ENCODE results near the gene ZNF628. TPM values are rescaled to one million over a fixed set of nuclear protein-coding genes. Genes with fewer than 3 reads are reported as not detected.

Gene ZNF628
- total RNA-seq, 1 donor from 2014 or later: 19.0 TPM

DNA sequence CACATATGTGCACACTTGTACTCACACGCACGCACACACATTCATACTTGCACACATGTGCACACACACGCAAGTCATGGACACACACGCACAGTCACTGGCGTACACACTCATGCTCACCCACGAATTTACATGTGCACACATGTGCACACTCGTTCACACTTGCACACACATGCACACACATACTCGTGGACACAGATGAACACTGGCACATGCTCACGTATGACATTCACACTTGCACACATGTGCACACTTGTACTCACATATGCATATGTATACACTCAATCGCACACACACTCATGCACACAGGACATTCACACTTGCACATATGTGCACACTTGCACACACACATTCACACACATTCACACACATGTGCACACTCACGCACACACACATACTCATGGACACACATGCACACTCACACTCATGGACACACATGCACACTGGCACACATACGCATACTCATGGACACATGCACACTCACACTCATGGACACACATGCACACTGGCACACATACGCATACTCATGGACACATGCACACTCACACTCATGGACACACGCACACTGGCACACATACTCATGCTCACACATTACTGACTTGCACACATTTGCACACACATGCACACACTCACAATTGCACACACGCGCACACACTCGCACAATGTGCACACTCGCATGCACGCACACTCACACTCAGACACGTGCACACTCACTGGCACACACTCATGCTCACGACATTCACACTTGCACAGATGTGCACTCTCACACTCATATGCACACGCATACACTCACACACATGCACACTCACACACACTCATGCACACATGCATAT is 51.0 kb downstream of the ZNF628 start:
- Mint-ChIP-seq H3K4me3 (no peak overlapping the region), H3K4me1 (peaks cover 5% of the 10 kb centered on the region), H3K36me3 (no peaks in the 10 kb centered on the region), H3K9me3 (no peaks in the 10 kb centered on the region), H3K27ac (no peak overlapping the region), H3K27me3 (ENCODE audit: low read depth) (peaks cover 8% of the 10 kb centered on the region)
- TF ChIP-seq, protein P1, sequence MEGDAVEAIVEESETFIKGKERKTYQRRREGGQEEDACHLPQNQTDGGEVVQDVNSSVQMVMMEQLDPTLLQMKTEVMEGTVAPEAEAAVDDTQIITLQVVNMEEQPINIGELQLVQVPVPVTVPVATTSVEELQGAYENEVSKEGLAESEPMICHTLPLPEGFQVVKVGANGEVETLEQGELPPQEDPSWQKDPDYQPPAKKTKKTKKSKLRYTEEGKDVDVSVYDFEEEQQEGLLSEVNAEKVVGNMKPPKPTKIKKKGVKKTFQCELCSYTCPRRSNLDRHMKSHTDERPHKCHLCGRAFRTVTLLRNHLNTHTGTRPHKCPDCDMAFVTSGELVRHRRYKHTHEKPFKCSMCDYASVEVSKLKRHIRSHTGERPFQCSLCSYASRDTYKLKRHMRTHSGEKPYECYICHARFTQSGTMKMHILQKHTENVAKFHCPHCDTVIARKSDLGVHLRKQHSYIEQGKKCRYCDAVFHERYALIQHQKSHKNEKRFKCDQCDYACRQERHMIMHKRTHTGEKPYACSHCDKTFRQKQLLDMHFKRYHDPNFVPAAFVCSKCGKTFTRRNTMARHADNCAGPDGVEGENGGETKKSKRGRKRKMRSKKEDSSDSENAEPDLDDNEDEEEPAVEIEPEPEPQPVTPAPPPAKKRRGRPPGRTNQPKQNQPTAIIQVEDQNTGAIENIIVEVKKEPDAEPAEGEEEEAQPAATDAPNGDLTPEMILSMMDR (IDR thresholded peaks at IDR 0.05; ENCODE audit: unreplicated experiment): no peak
- no peak for DNase-seq (ENCODE audit: low spot score in 2 of 2, unreplicated experiment in 2 of 2)

DNA sequence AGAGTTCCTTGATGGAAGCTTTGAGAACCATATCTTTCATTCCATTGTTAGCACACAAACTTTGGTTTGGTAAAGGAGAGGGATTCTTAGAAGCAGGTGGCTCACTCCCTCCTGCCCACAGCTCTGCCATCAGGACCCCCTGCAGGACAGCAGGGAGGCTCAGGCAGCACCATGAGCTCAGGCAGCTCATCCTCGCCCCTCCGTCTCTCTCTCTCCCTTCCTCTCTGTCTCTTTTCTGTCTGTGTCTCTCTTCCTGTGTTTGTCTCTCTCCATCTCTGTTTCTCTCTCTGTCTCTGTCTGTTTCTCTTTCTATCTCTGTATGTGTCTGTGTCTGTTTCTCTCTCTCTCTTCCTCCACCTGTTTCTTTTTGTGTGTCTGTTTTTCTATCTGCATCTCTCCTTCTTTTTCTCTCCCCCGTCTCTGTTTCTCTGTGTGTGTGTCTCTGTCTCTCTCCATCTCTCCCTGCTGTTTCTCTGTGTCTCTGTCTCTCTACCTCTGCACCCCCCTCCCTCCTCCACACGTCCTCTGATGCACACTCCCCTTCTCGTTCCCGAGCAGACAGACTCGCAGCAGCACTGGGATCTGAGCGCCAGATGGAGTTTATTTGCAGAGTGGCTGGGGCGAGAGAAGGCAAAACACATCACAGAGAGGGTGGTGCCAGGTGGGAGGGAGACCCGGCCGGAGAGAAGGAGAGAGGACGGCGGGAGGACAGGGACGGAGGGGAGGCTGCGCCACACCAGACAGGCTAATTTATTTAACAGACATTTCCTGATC is 51.8 kb downstream of the ZNF628 start:
- Mint-ChIP-seq H3K27ac (no peak overlapping the region), H3K4me3 (no peak overlapping the region), H3K9me3 (no peaks in the 10 kb centered on the region), H3K27me3 (ENCODE audit: low read depth) (peaks cover 8% of the 10 kb centered on the region), H3K4me1 (peaks cover 5% of the 10 kb centered on the region), H3K36me3 (no peaks in the 10 kb centered on the region)
- TF ChIP-seq, protein P1 (IDR thresholded peaks at IDR 0.05; ENCODE audit: unreplicated experiment): no peak
- DNase-seq (ENCODE audit: low spot score in 2 of 2, unreplicated experiment in 2 of 2): no peak

DNA sequence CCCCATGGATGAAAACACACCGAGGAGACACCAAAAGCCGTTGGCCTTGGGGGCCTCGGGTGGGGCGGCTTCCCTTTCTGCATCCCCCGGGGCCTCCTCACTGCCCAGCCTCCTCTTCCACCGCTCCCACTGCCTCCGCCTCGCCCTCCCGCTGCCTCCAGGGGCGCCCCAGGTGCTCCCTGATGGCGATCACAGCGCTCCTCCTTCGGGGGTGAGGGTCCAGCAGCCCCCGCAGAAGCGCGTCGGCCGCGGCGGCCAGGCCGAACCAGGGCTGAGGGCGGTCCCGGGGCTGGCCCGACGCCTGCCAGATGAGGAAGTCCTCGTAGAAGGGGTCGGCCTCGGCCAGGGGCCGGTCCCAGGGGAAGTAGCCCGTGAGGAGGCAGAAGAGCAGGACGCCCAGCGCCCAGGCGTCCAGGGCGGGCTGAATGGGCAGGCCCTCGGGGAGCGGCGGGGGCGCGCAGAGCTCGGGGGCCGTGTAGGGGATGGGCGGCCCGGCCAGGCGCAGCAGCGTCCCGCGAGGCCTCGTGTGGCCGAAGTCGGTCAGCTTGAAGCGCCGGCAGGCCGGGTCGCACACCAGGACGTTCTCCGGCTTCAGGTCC is 53.3 kb downstream of the ZNF628 start:
- H3K27ac Mint-ChIP-seq: no peak overlapping the region
- no peak for DNase-seq (ENCODE audit: low spot score in 2 of 2, unreplicated experiment in 2 of 2)
- H3K4me1 Mint-ChIP-seq: peaks cover 5% of the 10 kb centered on the region
- no peaks in the 10 kb centered on the region for H3K9me3 Mint-ChIP-seq
- no peak overlapping the region for H3K4me3 Mint-ChIP-seq
- H3K36me3 Mint-ChIP-seq: no peaks in the 10 kb centered on the region
- peaks cover 3% of the 10 kb centered on the region for H3K27me3 Mint-ChIP-seq (ENCODE audit: low read depth)
- TF ChIP-seq, protein P1 (IDR thresholded peaks at IDR 0.05; ENCODE audit: unreplicated experiment): no peak

DNA sequence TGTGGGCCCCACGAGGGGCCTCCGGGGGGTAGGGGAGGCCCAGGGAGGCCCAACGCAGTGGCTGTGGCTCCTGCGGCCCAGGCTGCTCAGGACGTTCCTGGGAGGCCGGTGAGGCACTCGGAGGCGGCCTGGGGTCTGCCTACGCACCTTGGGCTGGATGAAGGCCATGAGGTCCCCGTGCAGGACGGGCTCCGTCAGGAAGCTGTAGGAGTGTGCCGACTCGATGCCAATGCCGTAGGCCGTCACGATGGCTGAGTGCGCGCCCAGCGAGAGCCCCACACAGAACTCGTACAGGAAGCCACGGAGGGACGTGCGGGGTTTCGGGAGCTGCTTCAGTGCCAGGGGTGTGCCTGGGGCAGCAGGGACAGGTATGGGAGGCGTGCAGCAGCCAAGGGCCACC is 54.6 kb downstream of the ZNF628 start:
- no peaks in the 10 kb centered on the region for H3K9me3 Mint-ChIP-seq
- DNase-seq (ENCODE audit: low spot score in 2 of 2, unreplicated experiment in 2 of 2): no peak
- no peaks in the 10 kb centered on the region for H3K4me1 Mint-ChIP-seq
- no peak overlapping the region for H3K4me3 Mint-ChIP-seq
- H3K27me3 Mint-ChIP-seq (ENCODE audit: low read depth): no peaks in the 10 kb centered on the region
- H3K27ac Mint-ChIP-seq: no peak overlapping the region
- TF ChIP-seq, protein P1 (IDR thresholded peaks at IDR 0.05; ENCODE audit: unreplicated experiment): no peak
- H3K36me3 Mint-ChIP-seq: no peaks in the 10 kb centered on the region

Other genes with a start within 250 kb of the ZNF628 start
- 5.9 to 6.7 TPM (median 6.7 TPM) in 3 replicates for gene TMEM86B, start 247.9 kb upstream of the ZNF628 start, total RNA-seq
- gene PPP6R1, start 217.6 kb upstream of the ZNF628 start, total RNA-seq: 70.1 to 73.0 TPM (median 71.5 TPM) in 3 replicates
- gene HSPBP1, start 196.5 kb upstream of the ZNF628 start, total RNA-seq: 28.9 to 30.4 TPM (median 29.1 TPM) in 3 replicates
- 38.5 to 46.0 TPM (median 43.4 TPM) in 3 replicates for gene BRSK1, start 192.6 kb upstream of the ZNF628 start, total RNA-seq
- gene TMEM150B, start 151.3 kb upstream of the ZNF628 start, total RNA-seq: not detected in 3 replicates
- 51.3 to 54.0 TPM (median 51.9 TPM) in 3 replicates for gene KMT5C, start 136.7 kb upstream of the ZNF628 start, total RNA-seq
- gene COX6B2, start 121.9 kb upstream of the ZNF628 start, total RNA-seq: 7.3 to 11.5 TPM (median 7.3 TPM) in 3 replicates
- 0.13 to 0.34 TPM (median 0.27 TPM) in 3 replicates for gene GARIN5B, start 113.4 kb upstream of the ZNF628 start, total RNA-seq
- gene IL11, start 106.2 kb upstream of the ZNF628 start, total RNA-seq: 10.0 to 12.9 TPM (median 11.6 TPM) in 3 replicates
- 2.2 to 2.4 TPM (median 2.4 TPM) in 3 replicates for gene TMEM190, start 99.8 kb upstream of the ZNF628 start, total RNA-seq
- gene TMEM238, start 92.3 kb upstream of the ZNF628 start, total RNA-seq: 2.3 to 2.9 TPM (median 2.3 TPM) in 3 replicates
- gene RPL28, start 90.7 kb upstream of the ZNF628 start, total RNA-seq: 1,773 to 1,819 TPM (median 1,790 TPM) in 3 replicates
- 65.3 to 77.0 TPM (median 73.2 TPM) in 3 replicates for gene UBE2S, start 68.8 kb upstream of the ZNF628 start, total RNA-seq
- gene SHISA7, start 33.3 kb upstream of the ZNF628 start, total RNA-seq: 0.04 TPM in 1 of 3 replicates, not detected in the others
- gene ISOC2, start 15.0 kb upstream of the ZNF628 start, total RNA-seq: 35.0 to 39.2 TPM (median 38.6 TPM) in 3 replicates
- not detected in 3 replicates for gene C19orf85, start 11.9 kb upstream of the ZNF628 start, total RNA-seq
- 52.6 to 54.4 TPM (median 53.1 TPM) in 3 replicates for gene NAT14, start 8.6 kb downstream of the ZNF628 start, total RNA-seq
- gene SSC5D, start 11.8 kb downstream of the ZNF628 start, total RNA-seq: 7.0 to 8.5 TPM (median 7.8 TPM) in 3 replicates
- 0.33 to 0.97 TPM (median 0.56 TPM) in 3 replicates for gene SBK2, start 60.5 kb downstream of the ZNF628 start, total RNA-seq
- 0.25 TPM in 1 of 3 replicates, not detected in the others for gene SBK3, start 68.9 kb downstream of the ZNF628 start, total RNA-seq
- gene ZNF579, start 104.2 kb downstream of the ZNF628 start, total RNA-seq: 35.0 to 35.2 TPM (median 35.1 TPM) in 3 replicates
- gene FIZ1, start 122.9 kb downstream of the ZNF628 start, total RNA-seq: 31.3 to 31.7 TPM (median 31.6 TPM) in 3 replicates
- gene ZNF524, start 123.7 kb downstream of the ZNF628 start, total RNA-seq: 5.3 to 7.4 TPM (median 5.7 TPM) in 3 replicates
- gene ZNF865, start 129.0 kb downstream of the ZNF628 start, total RNA-seq: 18.7 to 21.4 TPM (median 21.2 TPM) in 3 replicates
- gene ZNF784, start 147.9 kb downstream of the ZNF628 start, total RNA-seq: 12.8 to 13.7 TPM (median 12.9 TPM) in 3 replicates
- gene ZNF580, start 164.4 kb downstream of the ZNF628 start, total RNA-seq: 49.6 to 53.9 TPM (median 50.9 TPM) in 3 replicates
- 42.6 to 47.0 TPM (median 46.9 TPM) in 3 replicates for gene ZNF581, start 167.0 kb downstream of the ZNF628 start, total RNA-seq
- gene CCDC106, start 171.6 kb downstream of the ZNF628 start, total RNA-seq: 20.8 to 24.0 TPM (median 23.6 TPM) in 3 replicates
- gene U2AF2, start 178.4 kb downstream of the ZNF628 start, total RNA-seq: 226 to 245 TPM (median 230 TPM) in 3 replicates
- gene EPN1, start 198.6 kb downstream of the ZNF628 start, total RNA-seq: 99.6 to 104 TPM (median 102 TPM) in 3 replicates